Loucy (cell line): ENCODE data around the gene OXLD1.
"Not testable (repeated sequence)": the region's sequence is repeated elsewhere in the genome, so short reads cannot be mapped to it uniquely, and the experiment has no call there.

Experiments
- H2AFZ ChIP-seq: fragments of 200-600 bp; sonication (generic); 2 replicates; pipeline ENCODE4 v1.6.0; 2016; ENCODE audit warnings: antibody characterized with exemption, mild to moderate bottlenecking, low read length, moderate library complexity
- H3F3A ChIP-seq: fragments of 200-600 bp; 2 replicates; pipeline ENCODE4 v1.6.0; 2016; ENCODE audit warnings: antibody characterized with exemption, low read depth, mild to moderate bottlenecking
- H3K27me3 ChIP-seq: fragments of 200-600 bp; sonication (generic); 2 replicates; pipeline ENCODE4 v1.6.1; 2014; ENCODE audit warnings: low read length, mild to moderate bottlenecking; ENCODE audit not compliant: insufficient read depth, poor library complexity, severe bottlenecking
- H3K36me3 ChIP-seq: fragments of 200-600 bp; sonication (generic); 2 replicates; pipeline ENCODE4 v1.6.1; 2016; ENCODE audit warnings: low read length; ENCODE audit not compliant: insufficient read depth
- H3K4me1 ChIP-seq: fragments of 200-600 bp; sonication (generic); 2 replicates; pipeline ENCODE4 v1.5.1; 2014; ENCODE audit warnings: low read length, mild to moderate bottlenecking; ENCODE audit not compliant: insufficient read depth, poor library complexity, severe bottlenecking
- H3K4me2 ChIP-seq: fragments of 200-600 bp; sonication (generic); 2 replicates; pipeline ENCODE4 v1.6.0; 2014; ENCODE audit warnings: antibody characterized with exemption, low read length, low read depth, mild to moderate bottlenecking; ENCODE audit not compliant: poor library complexity, severe bottlenecking
- H3K4me3 ChIP-seq: fragments of 200-600 bp; sonication (generic); 2 replicates; pipeline ENCODE4 v1.5.1; 2014; ENCODE audit warnings: low read length, mild to moderate bottlenecking, mixed read lengths; ENCODE audit not compliant: poor library complexity, severe bottlenecking
- H3K79me2 ChIP-seq: fragments of 200-600 bp; sonication (generic); 2 replicates; pipeline ENCODE4 v1.6.1; 2014; ENCODE audit warnings: low read length; ENCODE audit not compliant: insufficient read depth
- H3K9ac ChIP-seq: fragments of 200-600 bp; sonication (generic); 2 replicates; pipeline ENCODE4 v1.6.0; 2014; ENCODE audit warnings: mild to moderate bottlenecking, low read depth, low read length, moderate library complexity; ENCODE audit not compliant: poor library complexity, severe bottlenecking
- H3K9me2 ChIP-seq: fragments of 200-600 bp; sonication (generic); replicated peaks from 2 replicates; pipeline ENCODE4 v1.6.1; 2016; ENCODE audit warnings: low read depth, low read length, mixed read lengths
- H3K9me3 ChIP-seq: fragments of 200-600 bp; sonication (generic); 2 replicates; pipeline ENCODE4 v1.6.1; 2014; ENCODE audit warnings: mild to moderate bottlenecking, antibody characterized with exemption, low read length, low read depth; ENCODE audit not compliant: insufficient read depth
- H4K20me1 ChIP-seq: fragments of 200-600 bp; sonication (generic); 2 replicates; pipeline ENCODE4 v1.6.0; 2014; ENCODE audit warnings: antibody characterized with exemption, low read length, mild to moderate bottlenecking; ENCODE audit not compliant: insufficient read depth, poor library complexity, severe bottlenecking
- EZH2phosphoT487 ChIP-seq: fragments of 200-600 bp; IDR thresholded peaks from 2 replicates; pipeline ENCODE4 v1.6.1; 2018; ENCODE audit warnings: antibody characterized with exemption, mild to moderate bottlenecking, moderate library complexity, borderline replicate concordance
- TF ChIP-seq, protein P1 (sequence below): fragments of 200-600 bp; sonication (generic); conservative IDR thresholded peaks from 2 replicates; pipeline ENCODE4 v1.5.1; 2014; ENCODE audit warnings: mild to moderate bottlenecking, antibody characterized with exemption, low read length

The OXLD1 gene

DNA sequence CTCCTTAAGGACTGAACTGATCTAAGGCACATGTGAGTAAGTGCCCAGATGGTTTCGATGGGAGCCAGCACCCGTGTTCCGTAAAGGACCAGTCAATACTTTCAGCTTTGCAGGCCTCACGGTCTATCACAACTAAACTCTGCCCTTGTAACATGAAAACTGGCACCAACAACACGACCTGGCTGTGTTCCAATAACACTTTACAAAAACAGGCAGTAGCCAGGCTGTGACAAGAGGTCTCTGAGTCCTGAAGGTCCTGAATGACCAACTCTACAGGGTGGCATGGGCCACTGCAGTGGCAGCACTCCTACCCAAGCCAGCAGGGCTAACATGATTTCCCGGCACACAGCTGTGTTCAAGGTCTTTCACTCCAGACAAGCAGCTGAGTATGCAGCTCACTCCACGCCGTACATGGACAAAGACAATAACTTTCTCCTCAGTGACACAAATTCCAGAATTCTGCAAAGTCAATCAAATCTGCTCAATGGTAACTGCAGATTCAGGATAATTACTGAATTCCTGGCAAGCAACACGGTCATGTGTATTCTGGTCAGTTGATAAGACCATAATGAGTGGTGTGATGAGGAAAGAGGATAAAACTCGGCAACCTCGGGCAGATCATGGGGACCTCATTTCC, 44.8 kb downstream of the OXLD1 start:
- Histone ChIP-seq H3F3A (no peaks in the 10 kb centered on the region), H3K9me3 (no peaks in the 10 kb centered on the region), H4K20me1 (peaks cover 6% of the 10 kb centered on the region), H3K4me3 (no peak overlapping the region), H3K27me3 (no peaks in the 10 kb centered on the region), H3K36me3 (peaks cover 61% of the 10 kb centered on the region), H2AFZ (no peak overlapping the region), H3K9me2 (no peaks in the 10 kb centered on the region), H3K4me1 (no peaks in the 10 kb centered on the region), H3K9ac (no peak overlapping the region), H3K79me2 (peaks cover 6% of the 10 kb centered on the region), H3K4me2 (no peak overlapping the region)
- TF ChIP-seq, protein P1, sequence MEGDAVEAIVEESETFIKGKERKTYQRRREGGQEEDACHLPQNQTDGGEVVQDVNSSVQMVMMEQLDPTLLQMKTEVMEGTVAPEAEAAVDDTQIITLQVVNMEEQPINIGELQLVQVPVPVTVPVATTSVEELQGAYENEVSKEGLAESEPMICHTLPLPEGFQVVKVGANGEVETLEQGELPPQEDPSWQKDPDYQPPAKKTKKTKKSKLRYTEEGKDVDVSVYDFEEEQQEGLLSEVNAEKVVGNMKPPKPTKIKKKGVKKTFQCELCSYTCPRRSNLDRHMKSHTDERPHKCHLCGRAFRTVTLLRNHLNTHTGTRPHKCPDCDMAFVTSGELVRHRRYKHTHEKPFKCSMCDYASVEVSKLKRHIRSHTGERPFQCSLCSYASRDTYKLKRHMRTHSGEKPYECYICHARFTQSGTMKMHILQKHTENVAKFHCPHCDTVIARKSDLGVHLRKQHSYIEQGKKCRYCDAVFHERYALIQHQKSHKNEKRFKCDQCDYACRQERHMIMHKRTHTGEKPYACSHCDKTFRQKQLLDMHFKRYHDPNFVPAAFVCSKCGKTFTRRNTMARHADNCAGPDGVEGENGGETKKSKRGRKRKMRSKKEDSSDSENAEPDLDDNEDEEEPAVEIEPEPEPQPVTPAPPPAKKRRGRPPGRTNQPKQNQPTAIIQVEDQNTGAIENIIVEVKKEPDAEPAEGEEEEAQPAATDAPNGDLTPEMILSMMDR = no peak
- no peak for TF ChIP-seq EZH2phosphoT487

GRCh38 chr17:81618307-81618706, 48.1 kb downstream of the OXLD1 start:
- H3K79me2 ChIP-seq = peaks cover 31% of the 10 kb centered on the region

DNA sequence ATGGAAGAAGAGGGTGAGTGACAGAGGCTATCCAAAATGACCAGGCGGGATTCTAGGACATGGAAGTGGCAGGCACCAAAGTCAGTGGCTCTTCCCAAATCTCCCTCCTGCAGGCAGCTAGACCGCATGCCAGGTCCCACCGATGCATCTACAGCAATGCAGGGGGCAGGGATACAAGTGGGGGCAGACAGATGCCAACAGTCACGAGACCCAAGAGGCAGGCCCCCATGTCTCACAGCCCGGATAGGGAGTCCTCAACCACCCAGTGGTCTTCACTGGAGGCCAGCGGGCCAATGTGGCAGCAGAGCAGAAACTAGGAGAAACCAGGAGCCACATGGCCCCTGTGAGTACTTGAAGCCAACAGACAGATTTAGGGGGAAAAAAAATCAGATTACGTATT, 49.5 kb downstream of the OXLD1 start:
- Histone ChIP-seq H3F3A (no peaks in the 10 kb centered on the region), H3K9me2 (no peaks in the 10 kb centered on the region), H3K4me2 (no peak overlapping the region), H3K4me1 (no peaks in the 10 kb centered on the region), H3K36me3 (peaks cover 49% of the 10 kb centered on the region), H3K9ac (no peak overlapping the region), H4K20me1 (peaks cover 12% of the 10 kb centered on the region), H3K4me3 (no peak overlapping the region), H3K9me3 (no peaks in the 10 kb centered on the region), H2AFZ (no peak overlapping the region), H3K79me2 (peaks cover 39% of the 10 kb centered on the region), H3K27me3 (no peaks in the 10 kb centered on the region)
- no peak for TF ChIP-seq EZH2phosphoT487
- TF ChIP-seq, protein P1 = no peak

More at GRCh38 chr17:81618307-81618706, 48.1 kb downstream of the OXLD1 start:
- peaks cover 12% of the 10 kb centered on the region for H4K20me1 ChIP-seq
- H3K27me3 ChIP-seq, H3F3A ChIP-seq, H3K9ac ChIP-seq, H3K4me3 ChIP-seq, H3K9me2 ChIP-seq, H3K9me3 ChIP-seq, H2AFZ ChIP-seq, H3K4me2 ChIP-seq, H3K4me1 ChIP-seq: not testable (repeated sequence)
- H3K36me3 ChIP-seq = peaks cover 47% of the 10 kb centered on the region

- Histone ChIP-seq H3K79me2 (peaks cover 39% of the 10 kb centered on the region), H2AFZ (no peak overlapping the region), H3K27me3 (no peaks in the 10 kb centered on the region), H3K4me1 (no peaks in the 10 kb centered on the region), H3K36me3 (peaks cover 36% of the 10 kb centered on the region; the same call in 1 of the 2 replicates), H3K9me2 (no peaks in the 10 kb centered on the region), H3F3A (no peaks in the 10 kb centered on the region), H4K20me1 (peaks cover 7% of the 10 kb centered on the region), H3K4me3 (no peak overlapping the region), H3K9me3 (no peaks in the 10 kb centered on the region), H3K4me2 (no peak overlapping the region), H3K9ac (no peak overlapping the region)
- TF ChIP-seq, protein P1 = no peak
- no peak for TF ChIP-seq EZH2phosphoT487
Observed at GRCh38 chr17:81615401-81615930, 50.9 kb downstream of the OXLD1 start.
